Activated T-helper 2 cell treated with anti-CD3 and anti-CD28 coated beads, Interferon-gamma antibody, Interleukin-2, Interleukin-4, amounts not matched to agents 10 μg/mL and 5 μg/mL and 100 μg/mL, durations not matched to agents 14 hours and 24 hours and 36 hours (primary cell): ENCODE results near the gene MARVELD3. TPM values are rescaled to one million over a fixed set of nuclear protein-coding genes. Genes with fewer than 3 reads are reported as not detected.
"Not testable (repeated sequence)": the region's sequence is repeated elsewhere in the genome, so short reads cannot be mapped to it uniquely, and the experiment has no call there.

Source experiments
- DNase-seq: peaks from one replicate; pipeline ENCODE4 v3.0.0; 2021; ENCODE audit warnings: low spot score
- H3K27ac Mint-ChIP-seq: one replicate; pipeline ENCODE4 v1.8.0; 2021; ENCODE audit warnings: mixed read lengths
- H3K27me3 Mint-ChIP-seq: one replicate; pipeline ENCODE4 v1.8.0; 2021; ENCODE audit warnings: low read depth, mixed read lengths
- H3K36me3 Mint-ChIP-seq: one replicate; pipeline ENCODE4 v1.8.0; 2021; ENCODE audit warnings: low read depth, mixed read lengths
- H3K4me1 Mint-ChIP-seq: one replicate; pipeline ENCODE4 v1.8.0; 2021; ENCODE audit warnings: low read depth, mixed read lengths
- H3K4me3 Mint-ChIP-seq: one replicate; pipeline ENCODE4 v1.8.0; 2021; ENCODE audit warnings: low read depth, mild to moderate bottlenecking, moderate library complexity, mixed read lengths
- H3K9me3 Mint-ChIP-seq: one replicate; pipeline ENCODE4 v1.8.0; 2021; ENCODE audit warnings: mixed read lengths
- intact Hi-C: fragments of 100-400 bp; cut with micrococcal nuclease; formaldehyde crosslinking; loops from one replicate; pipeline ENCODE4 v1.15.1; 2023
- total RNA-seq: library from RNA; stranded (reverse); gene quantifications from 2 replicates; pipeline ENCODE4 v1.2.3, GENCODE V29; 2022

Gene MARVELD3
- total RNA-seq, 1 donor from 2014 or later = not detected

DNA sequence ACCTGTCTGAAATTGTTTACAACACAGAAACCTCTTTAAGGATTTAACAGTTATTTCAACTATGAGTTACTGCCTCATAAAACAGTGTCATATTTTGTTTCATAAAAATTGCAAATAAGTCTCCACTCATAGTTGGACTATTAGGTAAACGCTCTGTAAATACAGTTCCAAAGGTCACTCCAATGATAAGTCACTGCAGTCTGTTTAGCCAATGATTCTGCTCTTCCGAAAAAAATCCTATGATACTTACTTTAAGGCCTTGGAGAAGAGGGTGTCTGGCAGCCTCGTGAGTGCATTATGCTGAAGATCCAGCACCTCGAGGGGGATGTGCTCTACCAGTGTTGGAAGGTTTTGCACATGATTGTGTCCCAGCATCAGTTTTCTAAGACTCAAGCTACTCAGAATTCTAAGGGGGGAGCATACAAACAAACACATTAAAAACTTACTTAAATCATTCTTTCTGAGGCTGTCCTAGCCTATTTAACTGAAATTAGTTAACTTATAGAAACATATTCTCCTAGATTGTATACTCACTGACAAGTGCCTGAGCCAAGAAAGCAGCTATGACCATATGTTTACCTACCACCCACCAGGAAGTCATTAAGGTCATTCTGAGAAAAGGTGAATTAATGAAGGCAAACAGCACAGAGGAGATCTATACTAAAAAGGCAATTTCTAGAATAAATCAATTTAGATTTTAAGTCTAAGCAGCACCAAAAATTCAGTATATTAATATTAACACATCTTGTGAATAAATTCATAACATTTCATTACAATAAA, 41.1 kb downstream of the MARVELD3 start:
- H3K4me1 Mint-ChIP-seq = no peaks in the 10 kb centered on the region
- peaks cover 38% of the 10 kb centered on the region for H3K36me3 Mint-ChIP-seq
- no peak for DNase-seq
- H3K27me3 Mint-ChIP-seq = no peaks in the 10 kb centered on the region
- intact Hi-C loops = no loop called here
- no peaks in the 10 kb centered on the region for H3K9me3 Mint-ChIP-seq
- no peak overlapping the region for H3K27ac Mint-ChIP-seq
- H3K4me3 Mint-ChIP-seq = no peak overlapping the region

GRCh38 chr16:71669926-71670536, 44.0 kb downstream of the MARVELD3 start:
- intact Hi-C loops = no loop called here
- no peak overlapping the region for H3K27ac Mint-ChIP-seq
- H3K4me3 Mint-ChIP-seq = no peak overlapping the region
- no peaks in the 10 kb centered on the region for H3K27me3 Mint-ChIP-seq
- H3K4me1 Mint-ChIP-seq = peaks cover 2% of the 10 kb centered on the region
- no peaks in the 10 kb centered on the region for H3K9me3 Mint-ChIP-seq
- H3K36me3 Mint-ChIP-seq = peaks cover 48% of the 10 kb centered on the region
- DNase-seq = no peak

- H3K27me3 Mint-ChIP-seq = no peaks in the 10 kb centered on the region
- H3K4me3 Mint-ChIP-seq = no peak overlapping the region
Observed at GRCh38 chr16:71670537-71670936, 44.6 kb downstream of the MARVELD3 start.

GRCh38 chr16:71671165-71671564, 45.2 kb downstream of the MARVELD3 start:
- H3K4me1 Mint-ChIP-seq = peaks cover 2% of the 10 kb centered on the region
- H3K27me3 Mint-ChIP-seq = no peaks in the 10 kb centered on the region
- intact Hi-C loops = no loop called here
- no peak for DNase-seq
- H3K27ac Mint-ChIP-seq = no peak overlapping the region
- H3K36me3 Mint-ChIP-seq = peaks cover 54% of the 10 kb centered on the region
- H3K9me3 Mint-ChIP-seq = no peaks in the 10 kb centered on the region
- H3K4me3 Mint-ChIP-seq = no peak overlapping the region

More at GRCh38 chr16:71670537-71670936, 44.6 kb downstream of the MARVELD3 start:
- Mint-ChIP-seq H3K36me3 (peaks cover 51% of the 10 kb centered on the region), H3K27ac (no peak overlapping the region), H3K9me3 (no peaks in the 10 kb centered on the region), H3K4me1 (peaks cover 2% of the 10 kb centered on the region)
- no peak for DNase-seq
- intact Hi-C loops = no loop called here

- Mint-ChIP-seq H3K36me3 (peaks cover 54% of the 10 kb centered on the region), H3K4me3 (no peak overlapping the region), H3K9me3 (no peaks in the 10 kb centered on the region), H3K4me1 (peaks cover 2% of the 10 kb centered on the region), H3K27ac (no peak overlapping the region), H3K27me3 (no peaks in the 10 kb centered on the region)
- no peak for DNase-seq
- intact Hi-C loops = no loop called here
Observed at GRCh38 chr16:71672125-71672524, 46.1 kb downstream of the MARVELD3 start.

DNA sequence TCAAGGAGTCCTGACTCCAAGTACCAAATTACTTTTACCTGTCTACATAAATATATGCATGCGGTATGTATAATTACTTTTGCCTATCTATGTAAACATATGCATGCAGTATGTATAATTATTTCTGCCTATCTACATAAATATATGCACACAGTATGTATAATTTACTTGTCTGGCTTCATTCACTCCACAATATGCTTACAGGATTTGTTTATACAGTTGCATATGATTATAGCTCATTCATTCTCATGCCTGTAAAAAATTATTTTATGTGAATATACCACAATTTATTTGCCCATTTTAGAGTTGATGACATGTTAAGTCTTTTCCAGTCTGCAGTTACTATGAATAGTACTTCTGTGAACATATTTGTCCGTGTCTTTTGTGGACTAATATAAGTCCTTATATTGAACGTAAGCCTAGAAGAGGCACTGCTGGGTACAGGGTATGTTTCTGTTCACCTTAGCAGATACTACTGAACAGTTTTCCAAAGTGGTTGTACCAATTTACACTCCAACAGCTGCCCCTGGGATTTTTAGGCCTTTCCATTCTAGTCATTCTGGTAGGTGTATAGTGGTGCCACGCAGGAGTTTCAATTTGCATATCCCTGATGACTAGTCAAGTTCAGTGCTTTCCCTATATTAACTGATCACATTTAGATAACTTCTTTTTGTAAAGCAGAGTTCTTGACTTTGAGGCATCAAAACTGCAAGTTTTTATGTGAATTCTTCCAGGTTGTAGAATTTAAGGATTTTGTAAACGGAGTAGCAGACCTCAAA, 47.0 kb downstream of the MARVELD3 start:
- H3K36me3 Mint-ChIP-seq = peaks cover 55% of the 10 kb centered on the region
- DNase-seq = no peak

GRCh38 chr16:71673582-71673973, 47.6 kb downstream of the MARVELD3 start:
- intact Hi-C loops = no loop called here
- DNase-seq = no peak
- no peak overlapping the region for H3K27ac Mint-ChIP-seq

More for the DNA sequence above, 47.0 kb downstream of the MARVELD3 start:
- Mint-ChIP-seq H3K9me3 (no peaks in the 10 kb centered on the region), H3K4me1 (peaks cover 2% of the 10 kb centered on the region), H3K4me3 (no peak overlapping the region), H3K27me3 (no peaks in the 10 kb centered on the region), H3K27ac (no peak overlapping the region)
- intact Hi-C loops = no loop called here

GRCh38 chr16:71674229-71674628, 48.2 kb downstream of the MARVELD3 start:
- H3K9me3 Mint-ChIP-seq = no peaks in the 10 kb centered on the region
- no peaks in the 10 kb centered on the region for H3K27me3 Mint-ChIP-seq
- intact Hi-C loops = no loop called here
- H3K4me1 Mint-ChIP-seq = peaks cover 2% of the 10 kb centered on the region
- H3K27ac Mint-ChIP-seq = no peak overlapping the region
- H3K4me3 Mint-ChIP-seq = no peak overlapping the region
- peaks cover 55% of the 10 kb centered on the region for H3K36me3 Mint-ChIP-seq
- DNase-seq = no peak

More at GRCh38 chr16:71673582-71673973, 47.6 kb downstream of the MARVELD3 start:
- Mint-ChIP-seq H3K9me3 (no peaks in the 10 kb centered on the region), H3K4me1 (peaks cover 2% of the 10 kb centered on the region), H3K36me3 (peaks cover 55% of the 10 kb centered on the region), H3K27me3 (no peaks in the 10 kb centered on the region), H3K4me3 (no peak overlapping the region)

- intact Hi-C loops = no loop called here
- no peak for DNase-seq
- Mint-ChIP-seq H3K4me1 (peaks cover 2% of the 10 kb centered on the region), H3K4me3 (no peak overlapping the region), H3K36me3 (peaks cover 51% of the 10 kb centered on the region), H3K27me3 (no peaks in the 10 kb centered on the region), H3K27ac (no peak overlapping the region), H3K9me3 (no peaks in the 10 kb centered on the region)
Observed at GRCh38 chr16:71675380-71675779, 49.4 kb downstream of the MARVELD3 start.

DNA sequence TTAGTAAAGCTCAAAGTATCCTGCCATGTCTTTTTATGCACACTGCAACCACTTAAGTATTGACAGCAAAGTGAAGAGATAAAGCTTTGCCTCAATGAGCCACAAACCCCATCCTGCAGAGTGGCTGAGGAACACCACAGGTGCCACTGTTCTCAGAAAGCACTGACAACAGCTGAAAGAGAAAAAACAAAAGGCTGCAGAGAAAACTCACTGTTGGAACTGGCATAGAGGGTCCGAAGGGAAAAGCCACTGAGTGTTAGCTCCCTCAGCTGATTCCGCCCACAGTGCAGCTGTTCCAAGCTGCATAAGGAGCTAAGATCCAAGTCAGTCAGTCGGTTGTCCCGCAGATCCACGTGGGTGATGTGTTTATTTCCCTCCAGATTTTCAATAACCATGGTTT, 50.3 kb downstream of the MARVELD3 start:
- no peak for DNase-seq
- Mint-ChIP-seq H3K27me3 (no peaks in the 10 kb centered on the region), H3K4me1 (peaks cover 2% of the 10 kb centered on the region), H3K4me3 (no peak overlapping the region), H3K36me3 (peaks cover 50% of the 10 kb centered on the region), H3K9me3 (no peaks in the 10 kb centered on the region), H3K27ac (no peak overlapping the region)
- intact Hi-C loops = no loop called here

DNA sequence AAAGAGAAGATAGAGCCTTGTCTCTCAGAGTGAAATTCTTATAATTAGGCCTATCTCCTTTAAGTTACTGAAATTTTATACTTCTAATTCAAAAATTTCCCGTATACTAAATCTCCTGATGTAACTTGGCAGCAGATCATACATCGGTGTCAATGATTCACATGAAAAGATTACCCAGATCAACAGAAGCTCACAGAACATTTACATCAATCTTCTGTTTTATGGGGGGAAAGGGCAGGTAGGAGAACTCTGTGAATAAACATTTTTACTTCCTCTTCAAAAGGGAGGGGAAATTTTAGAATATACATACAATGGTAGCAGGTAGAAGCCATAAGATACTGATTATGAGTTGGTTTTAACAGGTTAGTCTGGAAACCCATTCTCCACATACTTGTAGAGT, 55.4 kb downstream of the MARVELD3 start:
- Mint-ChIP-seq H3K27ac (no peak overlapping the region), H3K4me3 (no peak overlapping the region)

GRCh38 chr16:71684280-71684679, 58.3 kb downstream of the MARVELD3 start:
- H3K27me3 Mint-ChIP-seq, H3K4me1 Mint-ChIP-seq, H3K4me3 Mint-ChIP-seq, DNase-seq, intact Hi-C loops, H3K27ac Mint-ChIP-seq, H3K9me3 Mint-ChIP-seq: not testable (repeated sequence)
- peaks cover 45% of the 10 kb centered on the region for H3K36me3 Mint-ChIP-seq

More for the DNA sequence above, 55.4 kb downstream of the MARVELD3 start:
- Mint-ChIP-seq H3K27me3 (no peaks in the 10 kb centered on the region), H3K9me3 (no peaks in the 10 kb centered on the region), H3K4me1 (no peaks in the 10 kb centered on the region), H3K36me3 (peaks cover 41% of the 10 kb centered on the region)
- intact Hi-C loops = no loop called here
- no peak for DNase-seq
